ACHN (cell line): ENCODE measurements around the gene VGLL3.
"Not testable (repeated sequence)": the region's sequence is repeated elsewhere in the genome, so short reads cannot be mapped to it uniquely, and the experiment has no call there.

Experiments used
- DNase-seq: peaks from one replicate; pipeline ENCODE4 v3.0.0-alpha.2; 2015
- in situ Hi-C: cut with HindIII; loops from 2 replicates; pipeline ENCODE4 v1.10.0; 2017; ENCODE audit warnings: low sequenced_read_pairs, low pct_ligation_motif_present, low pct_unique_long_range_greater_than_20kb

The VGLL3 gene

DNA sequence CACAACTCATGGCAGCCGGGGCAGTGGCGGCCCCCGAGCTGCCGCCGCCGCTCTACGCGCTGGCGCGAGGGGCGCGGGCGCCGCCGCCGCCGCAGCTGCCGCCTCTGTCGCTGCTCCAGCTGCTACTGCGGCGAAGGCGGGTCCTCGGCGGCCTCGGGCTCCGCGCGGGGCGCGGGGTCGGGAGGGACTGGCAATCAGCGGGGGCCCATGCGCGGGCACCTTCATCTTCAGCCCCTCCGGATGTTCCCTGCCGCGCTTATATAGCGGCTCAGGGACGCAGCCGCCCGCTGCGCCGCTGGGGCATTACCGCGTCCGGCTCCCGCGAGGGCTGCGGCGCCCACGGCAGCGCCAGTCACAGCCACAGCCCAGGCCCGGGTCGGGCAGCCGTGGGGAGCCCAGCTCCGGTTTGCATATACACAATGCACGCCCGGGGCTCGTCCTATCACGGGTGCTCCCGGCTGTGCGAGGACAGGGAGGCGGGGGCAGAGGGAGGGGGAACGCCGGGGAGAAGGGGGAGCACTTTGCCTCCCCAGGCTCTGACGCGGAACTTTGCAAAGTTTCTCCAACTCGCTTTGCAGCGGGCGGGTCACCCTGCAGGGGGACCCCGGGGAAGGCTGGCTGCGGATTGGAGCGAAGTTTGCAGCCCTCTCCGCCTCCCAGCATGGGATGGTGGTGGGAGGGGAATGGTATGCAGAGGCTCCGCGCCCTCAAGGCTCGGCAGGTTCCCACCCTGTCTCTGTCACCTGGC, at the start of gene VGLL3:
Gene VGLL3, minus strand, starts transcription at position 416 of the 748 bp plus-strand sequence. Its CDS starts 406 bp downstream, at position 10.
- in situ Hi-C loops, result no loop called here
- DNase-seq, result peak; percentile 12

DNA sequence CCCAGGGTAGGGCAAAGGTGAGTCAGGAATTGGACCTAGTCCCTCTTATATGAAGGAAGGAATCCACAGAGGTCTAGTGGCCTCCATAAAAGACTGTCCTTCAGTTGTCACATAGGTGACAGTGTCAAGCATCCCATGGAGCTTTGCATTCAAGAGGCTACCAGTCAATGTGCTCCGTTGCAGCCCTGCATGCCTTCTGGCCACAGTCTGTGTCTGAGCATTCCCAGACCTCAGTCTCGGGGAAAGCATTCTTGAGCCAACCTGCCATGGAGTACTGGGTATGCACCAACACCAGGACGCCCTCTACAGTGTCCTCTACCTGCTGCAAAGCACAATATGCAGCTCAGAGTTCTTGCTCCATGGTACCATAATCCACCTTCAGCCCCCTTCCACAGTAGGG, 46.7 kb upstream of the VGLL3 start:
- in situ Hi-C loops, result no loop called here
- no peak for DNase-seq

- in situ Hi-C loops, result no loop called here
- no peak for DNase-seq
These were observed 45.7 kb upstream of the VGLL3 start for GRCh38 chr3:87036671-87037070.

DNA sequence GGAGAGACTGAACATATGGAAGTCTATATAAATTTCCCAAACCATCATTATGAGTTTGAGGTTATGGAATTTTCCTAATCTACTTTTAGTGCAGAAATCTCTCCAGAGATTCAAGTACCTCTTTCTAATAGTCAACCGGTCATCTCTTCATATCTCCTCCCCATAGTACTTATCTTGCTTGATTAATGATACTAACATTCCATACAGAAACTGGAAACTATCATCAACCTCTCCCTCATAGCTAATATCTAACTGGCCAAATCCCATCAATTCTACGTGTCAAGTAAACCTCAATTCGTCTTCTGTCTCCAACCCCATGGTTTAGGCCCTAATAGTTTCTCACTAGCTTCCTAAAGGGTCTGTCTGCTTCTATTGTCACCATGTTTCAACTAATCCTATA, 44.4 kb upstream of the VGLL3 start:
- in situ Hi-C loops, result no loop called here
- DNase-seq, result no peak

GRCh38 chr3:87033205-87033604, 42.3 kb upstream of the VGLL3 start:
- in situ Hi-C loops, result no loop called here
- DNase-seq, result no peak

- no peak for DNase-seq
- in situ Hi-C loops, result no loop called here
These were observed 35.0 kb upstream of the VGLL3 start for GRCh38 chr3:87025661-87026645.

DNA sequence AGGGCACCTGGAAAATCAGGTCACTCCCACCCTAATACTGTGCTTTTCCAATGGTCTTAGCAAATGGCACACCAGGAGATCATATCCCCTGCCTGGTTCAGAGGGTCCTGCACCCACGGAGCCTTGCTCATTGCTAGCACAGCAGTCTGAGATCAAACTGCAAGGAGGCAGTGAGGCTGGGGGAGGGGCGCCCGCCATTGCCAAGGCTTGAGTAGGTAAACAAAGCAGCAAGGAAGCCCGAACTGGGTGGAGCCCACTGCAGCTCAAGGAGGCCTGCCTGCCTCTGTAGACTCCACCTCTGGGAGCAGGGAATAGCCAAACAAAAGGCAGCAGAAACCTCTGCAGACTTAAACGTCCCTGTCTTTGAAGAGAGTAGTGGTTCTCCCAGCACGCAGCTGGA, 26.4 kb upstream of the VGLL3 start:
- in situ Hi-C loops, DNase-seq: not testable (repeated sequence)

- in situ Hi-C loops, result no loop called here
These were observed 18.3 kb upstream of the VGLL3 start for GRCh38 chr3:87009271-87009670.

GRCh38 chr3:87006844-87007439, 16.0 kb upstream of the VGLL3 start:
- in situ Hi-C loops, result no loop called here
- peak; percentile 17 for DNase-seq

More at GRCh38 chr3:87009271-87009670, 18.3 kb upstream of the VGLL3 start:
- no peak for DNase-seq

DNA sequence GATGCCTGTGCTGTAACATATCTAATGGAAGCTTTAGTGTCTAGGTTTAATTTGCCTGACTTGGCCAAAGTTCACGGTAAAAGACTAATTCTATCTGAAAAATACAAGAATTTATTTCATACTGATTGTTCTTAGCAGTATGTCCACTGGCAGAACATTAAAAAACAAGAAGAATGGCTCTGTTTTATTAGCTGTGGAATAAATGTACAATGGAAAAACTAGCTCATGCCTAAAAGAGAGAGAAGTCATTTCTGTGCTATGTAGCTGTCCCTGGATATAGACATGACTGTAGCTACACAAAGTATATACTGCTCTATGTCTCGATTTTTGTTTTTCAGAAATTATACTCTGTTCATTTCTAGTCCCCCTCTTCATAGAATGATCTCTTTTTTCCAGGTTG, 13.9 kb upstream of the VGLL3 start:
- no peak for DNase-seq
- in situ Hi-C loops, result no loop called here

GRCh38 chr3:87002346-87002745, 11.4 kb upstream of the VGLL3 start:
- no peak for DNase-seq

GRCh38 chr3:87001473-87002098, 10.6 kb upstream of the VGLL3 start:
- no peak for DNase-seq
- in situ Hi-C loops, result no loop called here

More at GRCh38 chr3:87002346-87002745, 11.4 kb upstream of the VGLL3 start:
- in situ Hi-C loops, result no loop called here

GRCh38 chr3:87000940-87001339, 10.0 kb upstream of the VGLL3 start:
- in situ Hi-C loops, result no loop called here
- DNase-seq, result no peak

DNA sequence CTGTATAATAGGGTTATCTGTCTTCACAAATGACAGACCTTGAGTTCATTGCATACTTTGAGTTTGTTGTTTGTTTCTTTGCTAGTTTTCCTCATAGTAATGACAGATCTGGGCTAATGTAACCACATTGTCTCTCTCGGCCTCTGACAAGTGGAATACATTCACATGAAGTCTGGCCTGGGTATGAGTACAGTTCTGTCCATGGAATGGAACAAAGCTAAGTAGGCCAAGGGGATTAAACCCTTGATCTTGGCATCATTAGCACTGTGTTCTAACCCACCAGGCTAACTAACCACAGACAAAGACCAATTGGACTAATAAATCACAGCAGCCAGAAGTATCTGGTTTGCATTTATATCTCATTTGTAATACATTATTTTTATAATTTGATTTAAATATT, 7.6 kb upstream of the VGLL3 start:
- no peak for DNase-seq
- in situ Hi-C loops, result no loop called here

GRCh38 chr3:86996261-86996955, 5.5 kb upstream of the VGLL3 start:
- DNase-seq, result no peak
- in situ Hi-C loops, result no loop called here

DNA sequence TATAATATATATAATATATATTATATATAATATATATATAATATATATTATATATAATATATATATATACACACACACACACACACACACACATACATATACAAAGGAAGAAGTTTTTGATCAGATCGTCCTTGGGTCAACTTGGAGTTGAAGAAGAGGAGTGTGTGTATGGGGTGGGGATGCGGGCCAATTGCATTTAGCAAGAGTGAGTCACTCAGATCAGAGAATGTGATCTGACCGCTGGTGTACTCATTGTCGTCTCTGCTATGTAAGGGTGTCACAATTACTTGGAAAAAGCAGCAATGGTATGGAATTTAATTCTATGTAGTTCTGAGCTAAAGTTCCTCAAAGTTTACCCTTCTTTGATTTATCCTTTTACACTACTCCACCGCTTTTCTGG, 4.6 kb upstream of the VGLL3 start:
- in situ Hi-C loops, result no loop called here
- no peak for DNase-seq

- DNase-seq, result no peak
- in situ Hi-C loops, result no loop called here
These were observed 2.8 kb upstream of the VGLL3 start for GRCh38 chr3:86993704-86994103.

DNA sequence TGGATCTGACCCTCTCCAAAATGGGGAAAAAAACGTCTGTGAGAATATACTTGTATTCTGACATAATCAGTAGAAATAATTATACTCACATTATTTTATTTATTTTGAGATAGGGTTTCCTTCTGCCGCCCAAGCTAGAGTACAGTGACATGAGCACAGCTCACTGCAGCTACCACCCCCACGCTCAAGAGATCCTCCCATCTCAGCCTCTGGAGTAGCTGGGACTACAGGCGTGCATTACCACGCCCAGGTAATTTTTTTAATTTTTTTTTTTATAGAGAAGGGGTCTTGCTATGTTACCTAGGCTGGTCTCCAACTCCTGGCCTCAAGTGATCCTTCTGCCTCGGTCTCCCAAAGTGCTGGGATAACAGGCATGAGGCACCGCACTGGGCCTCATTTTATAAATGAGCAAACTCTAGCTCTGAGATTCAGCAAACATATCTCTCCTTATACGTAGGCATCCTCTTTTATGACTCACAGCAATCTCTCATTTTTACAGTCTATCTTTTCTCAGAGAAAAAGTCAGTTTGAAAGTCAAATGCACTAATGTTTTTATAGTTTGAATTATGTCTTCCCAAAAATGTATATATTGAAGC, 989 bp upstream of the VGLL3 start:
- in situ Hi-C loops, result no loop called here
- no peak for DNase-seq
